G401 (cell line): ENCODE measurements around the gene LY6G6F. TPM values are rescaled to one million over a fixed set of nuclear protein-coding genes. Genes with fewer than 3 reads are reported as not detected.

Experiments
- total RNA-seq: library from RNA; depleted of rRNA; stranded (reverse); fragments of >200 nt; shearing (Covaris generic); gene quantifications from 2 replicates; pipeline ENCODE4 v1.2.3, GENCODE V29; 2014; rRNA removed

The LY6G6F gene
- total RNA-seq, 1 experiment from 2014 or later = 1.1 TPM

Other genes with a start within 250 kb of the LY6G6F start
- gene MICB, start 208.7 kb upstream of the LY6G6F start, total RNA-seq = 15.0 and 18.3 TPM in 2 replicates
- 2.1 TPM in 1 of 2 replicates, not detected in the other for gene MCCD1, start 177.9 kb upstream of the LY6G6F start, total RNA-seq
- 771 and 792 TPM in 2 replicates for gene DDX39B, start 164.9 kb upstream of the LY6G6F start, total RNA-seq
- gene ATP6V1G2, start 160.3 kb upstream of the LY6G6F start, total RNA-seq = 3.8 and 4.9 TPM in 2 replicates
- gene NFKBIL1, start 159.3 kb upstream of the LY6G6F start, total RNA-seq = 19.8 and 24.9 TPM in 2 replicates
- not detected in 2 replicates for gene LTA, start 134.6 kb upstream of the LY6G6F start, total RNA-seq
- gene TNF, start 131.3 kb upstream of the LY6G6F start, total RNA-seq = 0.14 TPM in 1 of 2 replicates, not detected in the other
- 0.51 TPM in 1 of 2 replicates, not detected in the other for gene LTB, start 124.4 kb upstream of the LY6G6F start, total RNA-seq
- not detected in 2 replicates for gene LST1, start 120.6 kb upstream of the LY6G6F start, total RNA-seq
- not detected in 2 replicates for gene NCR3, start 113.9 kb upstream of the LY6G6F start, total RNA-seq
- 36.6 and 57.5 TPM in 2 replicates for gene AIF1, start 91.6 kb upstream of the LY6G6F start, total RNA-seq
- gene PRRC2A, start 86.2 kb upstream of the LY6G6F start, total RNA-seq = 62.1 and 62.4 TPM in 2 replicates
- gene BAG6, start 54.2 kb upstream of the LY6G6F start, total RNA-seq = 257 and 311 TPM in 2 replicates
- gene APOM, start 51.0 kb upstream of the LY6G6F start, total RNA-seq = 2.3 and 3.6 TPM in 2 replicates
- 12.4 and 16.2 TPM in 2 replicates for gene C6orf47, start 46.1 kb upstream of the LY6G6F start, total RNA-seq
- gene GPANK1, start 41.9 kb upstream of the LY6G6F start, total RNA-seq = 24.9 and 31.6 TPM in 2 replicates
- gene CSNK2B, start 40.8 kb upstream of the LY6G6F start, total RNA-seq = 105 and 107 TPM in 2 replicates
- gene LY6G5B, start 36.9 kb upstream of the LY6G6F start, total RNA-seq = 2.0 TPM in 1 of 2 replicates, not detected in the other
- not detected in 2 replicates for gene LY6G5C, start 25.8 kb upstream of the LY6G6F start, total RNA-seq
- gene ABHD16A, start 3.5 kb upstream of the LY6G6F start, total RNA-seq = 43.9 and 47.3 TPM in 2 replicates
- gene LY6G6D, start 8.5 kb downstream of the LY6G6F start, total RNA-seq = not detected in 2 replicates
- not detected in 2 replicates for gene LY6G6C, start 14.9 kb downstream of the LY6G6F start, total RNA-seq
- gene MPIG6B, start 16.5 kb downstream of the LY6G6F start, total RNA-seq = not detected in 2 replicates
- 141 and 183 TPM in 2 replicates for gene DDAH2, start 22.4 kb downstream of the LY6G6F start, total RNA-seq
- gene CLIC1, start 29.7 kb downstream of the LY6G6F start, total RNA-seq = 868 and 869 TPM in 2 replicates
- 3.2 and 7.1 TPM in 2 replicates for gene MSH5, start 33.1 kb downstream of the LY6G6F start, total RNA-seq
- gene SAPCD1, start 55.8 kb downstream of the LY6G6F start, total RNA-seq = 13.0 and 15.4 TPM in 2 replicates
- 0.78 and 1.7 TPM in 2 replicates for gene VWA7, start 70.5 kb downstream of the LY6G6F start, total RNA-seq
- 133 and 152 TPM in 2 replicates for gene VARS1, start 88.9 kb downstream of the LY6G6F start, total RNA-seq
- 64.0 and 104 TPM in 2 replicates for gene LSM2, start 100.1 kb downstream of the LY6G6F start, total RNA-seq
- gene HSPA1L, start 108.4 kb downstream of the LY6G6F start, total RNA-seq = 0.75 and 0.98 TPM in 2 replicates
- gene HSPA1A, start 108.7 kb downstream of the LY6G6F start, total RNA-seq = 0.25 TPM in 1 of 2 replicates, not detected in the other
- 201 and 209 TPM in 2 replicates for gene HSPA1B, start 120.9 kb downstream of the LY6G6F start, total RNA-seq
- 212 and 231 TPM in 2 replicates for gene NEU1, start 156.0 kb downstream of the LY6G6F start, total RNA-seq
- 0.18 and 0.41 TPM in 2 replicates for gene SLC44A4, start 172.1 kb downstream of the LY6G6F start, total RNA-seq
- gene EHMT2, start 190.8 kb downstream of the LY6G6F start, total RNA-seq = 57.7 and 95.3 TPM in 2 replicates
- gene ZBTB12, start 195.2 kb downstream of the LY6G6F start, total RNA-seq = 20.0 and 22.3 TPM in 2 replicates
- gene C2, start 220.9 kb downstream of the LY6G6F start, total RNA-seq = 0.98 and 3.7 TPM in 2 replicates
- gene CFB, start 239.2 kb downstream of the LY6G6F start, total RNA-seq = not detected in 2 replicates